HepG2 (cell line): ENCODE results near the gene RBBP8NL. TPM values are rescaled to one million over a fixed set of nuclear protein-coding genes. Genes with fewer than 3 reads are reported as not detected.

Source experiments
- HMG20A ChIP-seq: IDR thresholded peaks from 2 replicates; pipeline ENCODE4 v1.6.1; 2016; ENCODE audit warnings: borderline replicate concordance
- MED1 ChIP-seq: sonication (generic); formaldehyde crosslinking; IDR thresholded peaks from 2 replicates; pipeline ENCODE4 v1.4.0; 2020; ENCODE audit warnings: missing genetic modification reagents
- MIER2 ChIP-seq: IDR thresholded peaks from 2 replicates; pipeline ENCODE4 v1.6.1; 2016; ENCODE audit warnings: missing biosample characterization, missing genetic modification reagents
- NFYC ChIP-seq: IDR thresholded peaks from 2 replicates; pipeline ENCODE4 v1.6.1; 2016; ENCODE audit warnings: missing genetic modification reagents, missing compliant biosample characterization
- NRL ChIP-seq: sonication (generic); formaldehyde crosslinking; IDR thresholded peaks from 2 replicates; pipeline ENCODE4 v1.5.0; 2020; ENCODE audit warnings: missing genetic modification reagents, mild to moderate bottlenecking, moderate library complexity, borderline replicate concordance
- PRMT3 ChIP-seq: sonication (generic); formaldehyde crosslinking; IDR thresholded peaks from 2 replicates; pipeline ENCODE4 v1.8.1; 2022; ENCODE audit warnings: low read depth, mild to moderate bottlenecking, moderate library complexity, missing genetic modification reagents, borderline replicate concordance
- ZBTB7B ChIP-seq: sonication (generic); formaldehyde crosslinking; IDR thresholded peaks from 2 replicates; pipeline ENCODE4 v1.4.0; 2020; ENCODE audit warnings: missing genetic modification reagents
- ZFP36L2 ChIP-seq: sonication (generic); formaldehyde crosslinking; IDR thresholded peaks from 2 replicates; pipeline ENCODE4 v1.4.0; 2020; ENCODE audit warnings: missing genetic modification reagents
- ZNF432 ChIP-seq: sonication (generic); formaldehyde crosslinking; IDR thresholded peaks from 2 replicates; pipeline ENCODE4 v1.5.0; 2020; ENCODE audit warnings: missing genetic modification reagents, mild to moderate bottlenecking, borderline replicate concordance
- ZNF746 ChIP-seq: sonication (generic); formaldehyde crosslinking; IDR thresholded peaks from 2 replicates; pipeline ENCODE4 v1.8.0; 2022; ENCODE audit warnings: mild to moderate bottlenecking, missing genetic modification reagents
- polyA plus RNA-seq, 8 experiments: library from polyadenylated mRNA; depleted of rRNA in 3 of 8; stranded (reverse) in 7 of 8; unstranded in 1 of 8; fragments of >200 nt; fragmentation: Illumina TruSeq in 4 of 8; extraction: Trizol in 4 of 8; gene quantifications; 2 replicates each; pipeline versions ENCODE4 v1.2.1 to v1.2.3, GENCODE V29; 2011 to 2016; ENCODE audit warnings: low read depth in 4 of 8, missing spikeins in 1 of 8, mixed read lengths in 1 of 8; ENCODE audit not compliant: insufficient read depth in 1 of 8
- total RNA-seq, 5 experiments: library from RNA; depleted of rRNA; stranded (reverse); fragments of >200 nt; fragmentation: Illumina TruSeq; extraction: Trizol; gene quantifications; 2 replicates each; pipeline ENCODE4 v1.2.3, GENCODE V29; 2016; ENCODE audit warnings: low read depth in 1 of 5
- TF ChIP-seq, protein P1 (sequence below): IDR thresholded peaks from 2 replicates; pipeline ENCODE4 v1.6.1; 2012; ENCODE audit warnings: low read depth, low read length, improper control_type of control experiment
- TF ChIP-seq, protein P2 (sequence below): IDR thresholded peaks from 2 replicates; pipeline ENCODE4 v1.6.1; 2016; ENCODE audit warnings: control low read depth
- TF ChIP-seq, protein P3 (sequence below): sonication (generic); formaldehyde crosslinking; IDR thresholded peaks from 2 replicates; pipeline ENCODE4 v1.8.1; 2023; ENCODE audit warnings: mild to moderate bottlenecking, missing genetic modification reagents, borderline replicate concordance

Gene RBBP8NL
- total and polyA plus RNA-seq, 2 of the 13 experiments (the other 11 are each of a cell fraction or from before 2014, with no cell fraction given) = 0.69 to 0.86 TPM

- no peak for TF ChIP-seq MED1
- TF ChIP-seq, protein P1, sequence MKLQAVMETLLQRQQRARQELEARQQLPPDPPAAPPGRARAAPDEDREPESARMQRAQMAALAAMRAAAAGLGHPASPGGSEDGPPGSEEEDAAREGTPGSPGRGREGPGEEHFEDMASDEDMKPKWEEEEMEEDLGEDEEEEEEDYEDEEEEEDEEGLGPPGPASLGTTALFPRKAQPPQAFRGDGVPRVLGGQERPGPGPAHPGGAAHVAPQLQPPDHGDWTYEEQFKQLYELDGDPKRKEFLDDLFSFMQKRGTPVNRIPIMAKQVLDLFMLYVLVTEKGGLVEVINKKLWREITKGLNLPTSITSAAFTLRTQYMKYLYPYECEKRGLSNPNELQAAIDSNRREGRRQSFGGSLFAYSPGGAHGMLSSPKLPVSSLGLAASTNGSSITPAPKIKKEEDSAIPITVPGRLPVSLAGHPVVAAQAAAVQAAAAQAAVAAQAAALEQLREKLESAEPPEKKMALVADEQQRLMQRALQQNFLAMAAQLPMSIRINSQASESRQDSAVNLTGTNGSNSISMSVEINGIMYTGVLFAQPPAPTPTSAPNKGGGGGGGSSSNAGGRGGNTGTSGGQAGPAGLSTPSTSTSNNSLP = no peak
- TF ChIP-seq NFYC = no peak
- TF ChIP-seq HMG20A (CRISPR knock-in tag) = no peak
- no peak for TF ChIP-seq ZFP36L2 (CRISPR knock-in tag)
- no peak for TF ChIP-seq PRMT3 (CRISPR knock-in tag)
- peak; percentile 81 for TF ChIP-seq ZBTB7B (CRISPR knock-in tag)
- TF ChIP-seq, protein P2, sequence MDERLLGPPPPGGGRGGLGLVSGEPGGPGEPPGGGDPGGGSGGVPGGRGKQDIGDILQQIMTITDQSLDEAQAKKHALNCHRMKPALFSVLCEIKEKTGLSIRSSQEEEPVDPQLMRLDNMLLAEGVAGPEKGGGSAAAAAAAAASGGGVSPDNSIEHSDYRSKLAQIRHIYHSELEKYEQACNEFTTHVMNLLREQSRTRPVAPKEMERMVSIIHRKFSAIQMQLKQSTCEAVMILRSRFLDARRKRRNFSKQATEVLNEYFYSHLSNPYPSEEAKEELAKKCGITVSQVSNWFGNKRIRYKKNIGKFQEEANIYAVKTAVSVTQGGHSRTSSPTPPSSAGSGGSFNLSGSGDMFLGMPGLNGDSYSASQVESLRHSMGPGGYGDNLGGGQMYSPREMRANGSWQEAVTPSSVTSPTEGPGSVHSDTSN (CRISPR knock-in tag) = no peak
- 0 out of 2 replicates have a peak, but pooled peaks have one; percentile 22 for TF ChIP-seq ZNF746
- no peak for TF ChIP-seq MIER2 (CRISPR knock-in tag)
- TF ChIP-seq, protein P3, sequence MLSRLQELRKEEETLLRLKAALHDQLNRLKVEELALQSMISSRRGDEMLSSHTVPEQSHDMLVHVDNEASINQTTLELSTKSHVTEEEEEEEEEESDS (CRISPR knock-in tag) = no peak
- no peak for TF ChIP-seq ZNF432 (CRISPR knock-in tag)
- no peak for TF ChIP-seq NRL (CRISPR knock-in tag)
Observed at GRCh38 chr20:62430311-62430853, 3.0 kb upstream of the RBBP8NL start (continued).
